HepG2 (cell line): ENCODE results near the gene PGAP1. TPM values are rescaled to one million over a fixed set of nuclear protein-coding genes. Genes with fewer than 3 reads are reported as not detected.

Experiments
- ATAC-seq: fragments of 200-7000 bp; cut with Tn5 transposase; 3 replicates; pipeline ENCODE4 v1.9.1; 2020; ENCODE audit warnings: mild to moderate bottlenecking, moderate library complexity
- BruUV-seq: library from RNA; stranded (reverse); fragments of 400-500 nt; replicated peaks from 2 replicates; lab custom pipeline; 2021; lab: Mats Ljungman, UMichigan
- CTCF ChIA-PET: fragments of 300-600 bp; formaldehyde crosslinking; extraction: SDS; loops from one replicate; lab custom pipeline; 2021; ENCODE audit warnings: low total read pairs, inconsistent platforms, low intra/inter-chr PET ratio; lab: Yijun Ruan, JAX
- POLR2A ChIA-PET: fragments of 350-600 bp; sonication (Branson Sonifier 250); formaldehyde crosslinking; loops from one replicate; lab custom pipeline; 2020; ENCODE audit warnings: antibody characterized with exemption, inconsistent platforms; lab: Yijun Ruan, JAX
- DNase-seq: peaks from one replicate; pipeline ENCODE4 v3.0.0-alpha.2; 2015; ENCODE audit warnings: low spot score
- FAIRE-seq: peaks from 3 replicates; lab custom pipeline; 2011; peaks lifted over from hg19 to GRCh38; lab: Jason Lieb, UNC
- H2AFZ ChIP-seq: one replicate; pipeline ENCODE4 v1.6.1; 2011; ENCODE audit warnings: low read length, inconsistent platforms
- H3K27ac ChIP-seq: fragments of 300-600 bp; 3 replicates; pipeline ENCODE4 v1.8.0; 2011; ENCODE audit warnings: mixed run types, mild to moderate bottlenecking, mixed read lengths, low read length, inconsistent platforms; ENCODE audit not compliant: insufficient read depth; ENCODE audit errors: extremely low read length
- H3K27me3 ChIP-seq, 2 experiments: fragments of 200-600 bp in 1 of 2; 2 replicates in 1 of 2; 3 replicates in 1 of 2; pipeline versions ENCODE4 v1.6.0 to v1.8.0; 2011; ENCODE audit warnings: low read length in 2 of 2, mild to moderate bottlenecking in 2 of 2, moderate library complexity in 2 of 2, inconsistent platforms in 1 of 2; ENCODE audit not compliant: insufficient read depth in 2 of 2, control insufficient read depth in 1 of 2
- H3K36me3 ChIP-seq, 2 experiments: fragments of 200-600 bp in 1 of 2; replicated peaks in 1 of 2; 2 replicates in 1 of 2; 3 replicates in 1 of 2; pipeline versions ENCODE4 v1.5.1 to v1.8.0; 2011; ENCODE audit warnings: low read length in 2 of 2, inconsistent platforms in 1 of 2; ENCODE audit not compliant: insufficient read depth in 2 of 2, control insufficient read depth in 1 of 2
- H3K4me1 ChIP-seq: 2 replicates; pipeline ENCODE4 v1.5.1; 2012; ENCODE audit warnings: low read length, inconsistent platforms; ENCODE audit not compliant: insufficient read depth
- H3K4me2 ChIP-seq: 2 replicates; pipeline ENCODE4 v1.6.0; 2011; ENCODE audit warnings: low read depth, low read length, inconsistent platforms
- H3K4me3 ChIP-seq, 3 experiments: fragments of 200-600 bp in 1 of 3; sonication (generic), shearing (Covaris generic) in 1 of 3; replicated peaks in 1 of 3; 2 replicates each; pipeline ENCODE4 v1.5.1; 2011 to 2016; ENCODE audit warnings: low read length in 3 of 3, inconsistent platforms in 2 of 3, low read depth in 2 of 3, mild to moderate bottlenecking in 2 of 3, control low read depth in 1 of 3, mixed read lengths in 1 of 3; ENCODE audit not compliant: insufficient read depth in 1 of 3
- H3K79me2 ChIP-seq: one replicate; pipeline ENCODE4 v1.6.1; 2011; ENCODE audit warnings: low read length, inconsistent platforms; ENCODE audit not compliant: insufficient read depth
- H3K9ac ChIP-seq: 2 replicates; pipeline ENCODE4 v1.6.0; 2011; ENCODE audit warnings: mild to moderate bottlenecking, low read depth, low read length, inconsistent platforms; ENCODE audit not compliant: insufficient read depth
- H3K9me3 ChIP-seq: 2 replicates; pipeline ENCODE4 v1.5.1; 2012; ENCODE audit warnings: mild to moderate bottlenecking, low read length
- H4K20me1 ChIP-seq: 2 replicates; pipeline ENCODE4 v1.6.0; 2011; ENCODE audit warnings: inconsistent platforms, mild to moderate bottlenecking, low read length, moderate library complexity; ENCODE audit not compliant: insufficient read depth
- BCL3 ChIP-seq: sonication (generic); formaldehyde crosslinking; IDR thresholded peaks from 2 replicates; pipeline ENCODE4 v1.5.1; 2020; ENCODE audit warnings: mild to moderate bottlenecking, missing genetic modification reagents, moderate library complexity
- CAMTA2 ChIP-seq: sonication (generic); formaldehyde crosslinking; IDR thresholded peaks from 2 replicates; pipeline ENCODE4 v1.4.0; 2020; ENCODE audit warnings: mild to moderate bottlenecking, missing genetic modification reagents, borderline replicate concordance
- ELF4 ChIP-seq: sonication (generic); formaldehyde crosslinking; IDR thresholded peaks from 2 replicates; pipeline ENCODE4 v1.5.0; 2020; ENCODE audit warnings: missing genetic modification reagents, mild to moderate bottlenecking, moderate library complexity, borderline replicate concordance
- ELK4 ChIP-seq: sonication (generic); formaldehyde crosslinking; IDR thresholded peaks from 2 replicates; pipeline ENCODE4 v1.9.0; 2021; ENCODE audit warnings: missing genetic modification reagents, borderline replicate concordance
- IRF9 ChIP-seq: sonication (generic); formaldehyde crosslinking; IDR thresholded peaks from 2 replicates; pipeline ENCODE4 v1.8.0; 2022; ENCODE audit warnings: missing genetic modification reagents, mild to moderate bottlenecking, borderline replicate concordance
- KLF9 ChIP-seq: IDR thresholded peaks from 2 replicates; pipeline ENCODE4 v1.6.1; 2016; ENCODE audit warnings: low read depth
- SIX4 ChIP-seq: sonication (generic); formaldehyde crosslinking; IDR thresholded peaks from 2 replicates; pipeline ENCODE4 v1.4.0; 2020; ENCODE audit warnings: missing genetic modification reagents
- SMAD3 ChIP-seq: sonication (generic); formaldehyde crosslinking; IDR thresholded peaks from 2 replicates; pipeline ENCODE4 v1.4.0; 2020; ENCODE audit warnings: missing genetic modification reagents
- SP5 ChIP-seq: IDR thresholded peaks from 2 replicates; pipeline ENCODE4 v1.6.1; 2016; ENCODE audit warnings: low read depth, borderline replicate concordance
- STAG1 ChIP-seq: sonication (generic); formaldehyde crosslinking; IDR thresholded peaks from 2 replicates; pipeline ENCODE4 v1.4.0; 2020; ENCODE audit warnings: missing genetic modification reagents
- TRIM24 ChIP-seq: sonication (generic); formaldehyde crosslinking; IDR thresholded peaks from 2 replicates; pipeline ENCODE4 v1.8.0; 2022; ENCODE audit warnings: mild to moderate bottlenecking, missing genetic modification reagents
- ZBTB46 ChIP-seq: sonication (generic); formaldehyde crosslinking; IDR thresholded peaks from 2 replicates; pipeline ENCODE4 v1.4.0; 2020; ENCODE audit warnings: mild to moderate bottlenecking, missing genetic modification reagents, borderline replicate concordance
- ZEB1 ChIP-seq: IDR thresholded peaks from 2 replicates; pipeline ENCODE4 v1.6.1; 2012; ENCODE audit warnings: mild to moderate bottlenecking, low read depth, inconsistent platforms; ENCODE audit not compliant: insufficient replicate concordance
- ZNF441 ChIP-seq: sonication (generic); formaldehyde crosslinking; IDR thresholded peaks from 2 replicates; pipeline ENCODE4 v1.7.0; 2021; ENCODE audit warnings: missing genetic modification reagents, borderline replicate concordance
- ZNF619 ChIP-seq: sonication (generic); formaldehyde crosslinking; IDR thresholded peaks from 2 replicates; pipeline ENCODE4 v1.4.0; 2020; ENCODE audit warnings: mild to moderate bottlenecking, missing genetic modification reagents
- ZNF747 ChIP-seq: sonication (generic); formaldehyde crosslinking; IDR thresholded peaks from 2 replicates; pipeline ENCODE4 v1.8.1; 2023; ENCODE audit warnings: missing genetic modification reagents, mild to moderate bottlenecking, borderline replicate concordance
- WGBS: methylation state at CpG from one replicate; pipeline ENCODE4 v1.1.6; 2017; ENCODE audit warnings: low lambda C conversion rate; 5-methylcytosine and 5-hydroxymethylcytosine counted together
- in situ Hi-C: cut with HindIII; loops from 2 replicates; pipeline ENCODE4 v1.10.0; 2017; ENCODE audit warnings: low pct_unique_long_range_greater_than_20kb; ENCODE audit not compliant: extremely low pct_ligation_motif_present
- intact Hi-C: fragments of 100-400 bp; cut with micrococcal nuclease; formaldehyde crosslinking; loops from one replicate; pipeline ENCODE4 v1.10.0; 2022; ENCODE audit not compliant: unreplicated experiment
- polyA plus RNA-seq, 8 experiments: library from polyadenylated mRNA; depleted of rRNA in 3 of 8; stranded (reverse) in 7 of 8; unstranded in 1 of 8; fragments of >200 nt; fragmentation: Illumina TruSeq in 4 of 8; extraction: Trizol in 4 of 8; gene quantifications; 2 replicates each; pipeline versions ENCODE4 v1.2.1 to v1.2.3, GENCODE V29; 2011 to 2016; ENCODE audit warnings: low read depth in 4 of 8, missing spikeins in 1 of 8, mixed read lengths in 1 of 8; ENCODE audit not compliant: insufficient read depth in 1 of 8
- total RNA-seq, 5 experiments: library from RNA; depleted of rRNA; stranded (reverse); fragments of >200 nt; fragmentation: Illumina TruSeq; extraction: Trizol; gene quantifications; 2 replicates each; pipeline ENCODE4 v1.2.3, GENCODE V29; 2016; ENCODE audit warnings: low read depth in 1 of 5
- TF ChIP-seq, protein P1 (sequence below): IDR thresholded peaks from 2 replicates; pipeline ENCODE4 v1.6.1; 2012; ENCODE audit warnings: inconsistent platforms

PGAP1 gene
- total and polyA plus RNA-seq, 2 of the 13 experiments (the other 11 are each of a cell fraction or from before 2014, with no cell fraction given): 4.1 to 6.4 TPM

DNA sequence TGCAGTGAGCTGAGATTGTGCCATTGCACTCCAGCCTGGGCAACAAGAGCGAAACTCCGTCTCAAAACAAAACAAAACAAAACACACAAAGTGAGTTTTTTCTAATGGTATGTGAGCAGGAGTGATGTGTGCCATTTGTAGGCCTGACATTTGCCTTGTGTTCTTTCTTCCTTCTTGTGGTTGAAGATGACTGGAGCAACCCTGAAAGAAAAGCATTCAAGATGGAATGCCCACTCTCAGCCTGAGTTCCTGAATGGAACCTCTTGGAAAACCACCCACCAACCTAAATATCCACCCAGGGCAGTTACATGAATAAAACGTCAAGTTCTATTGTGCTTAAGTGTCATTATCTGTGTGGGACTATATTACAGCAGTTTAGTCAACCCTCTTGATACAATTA is 26.5 kb downstream of the PGAP1 start (continued):
- TF ChIP-seq ZNF619 (CRISPR knock-in tag): no peak
- no peak for TF ChIP-seq STAG1
- TF ChIP-seq ZNF747 (CRISPR knock-in tag): no peak
- TF ChIP-seq KLF9 (CRISPR knock-in tag): no peak
- TF ChIP-seq SMAD3 (CRISPR knock-in tag): no peak

GRCh38 chr2:196891136-196891535 is 35.4 kb downstream of the PGAP1 start:
- Histone ChIP-seq H3K4me2 (no peak overlapping the region), H3K27ac (no peak overlapping the region), H3K4me3 (no peak overlapping the region), H2AFZ (no peak overlapping the region), H3K9ac (no peak overlapping the region), H4K20me1 (no peaks in the 10 kb centered on the region), H3K79me2 (no peaks in the 10 kb centered on the region), H3K27me3 (no peaks in the 10 kb centered on the region; a peak in 1 of 5 replicates), H3K4me1 (no peaks in the 10 kb centered on the region), H3K9me3 (no peaks in the 10 kb centered on the region), H3K36me3 (peaks cover 1 to 17% of the 10 kb centered on the region in 2 experiments; a peak in 4 of 5 replicates)
- CTCF ChIA-PET: no interaction called here
- no TSS peak for BruUV-seq
- in situ Hi-C loops (no loop called here), intact Hi-C loops (no loop called here)
- WGBS: 86% methylated on average over 2 of the region's 2 CpGs
- POLR2A ChIA-PET: no interaction called here
- no peak for ATAC-seq
- DNase-seq: no peak
- FAIRE-seq: no peak
- TF ChIP-seq ELF4 (CRISPR knock-in tag) (no peak), ZNF441 (CRISPR knock-in tag) (no peak), CAMTA2 (CRISPR knock-in tag) (no peak), TRIM24 (no peak), SIX4 (CRISPR knock-in tag) (no peak), BCL3 (no peak), ZEB1 (no peak), SP5 (CRISPR knock-in tag) (no peak), IRF9 (CRISPR knock-in tag) (no peak), ELK4 (no peak), ZBTB46 (CRISPR knock-in tag) (no peak)
- TF ChIP-seq, protein P1, sequence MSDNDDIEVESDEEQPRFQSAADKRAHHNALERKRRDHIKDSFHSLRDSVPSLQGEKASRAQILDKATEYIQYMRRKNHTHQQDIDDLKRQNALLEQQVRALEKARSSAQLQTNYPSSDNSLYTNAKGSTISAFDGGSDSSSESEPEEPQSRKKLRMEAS: no peak
